CD4-positive, alpha-beta T cell treated with Interleukin-15 for 4 hours (primary cell): ENCODE results near the gene NFKB2.

ENCODE experiments used
- DNase-seq: peaks from one replicate; pipeline ENCODE4 v3.0.0-alpha.2; 2020; ENCODE audit warnings: low spot score

Gene NFKB2

DNA sequence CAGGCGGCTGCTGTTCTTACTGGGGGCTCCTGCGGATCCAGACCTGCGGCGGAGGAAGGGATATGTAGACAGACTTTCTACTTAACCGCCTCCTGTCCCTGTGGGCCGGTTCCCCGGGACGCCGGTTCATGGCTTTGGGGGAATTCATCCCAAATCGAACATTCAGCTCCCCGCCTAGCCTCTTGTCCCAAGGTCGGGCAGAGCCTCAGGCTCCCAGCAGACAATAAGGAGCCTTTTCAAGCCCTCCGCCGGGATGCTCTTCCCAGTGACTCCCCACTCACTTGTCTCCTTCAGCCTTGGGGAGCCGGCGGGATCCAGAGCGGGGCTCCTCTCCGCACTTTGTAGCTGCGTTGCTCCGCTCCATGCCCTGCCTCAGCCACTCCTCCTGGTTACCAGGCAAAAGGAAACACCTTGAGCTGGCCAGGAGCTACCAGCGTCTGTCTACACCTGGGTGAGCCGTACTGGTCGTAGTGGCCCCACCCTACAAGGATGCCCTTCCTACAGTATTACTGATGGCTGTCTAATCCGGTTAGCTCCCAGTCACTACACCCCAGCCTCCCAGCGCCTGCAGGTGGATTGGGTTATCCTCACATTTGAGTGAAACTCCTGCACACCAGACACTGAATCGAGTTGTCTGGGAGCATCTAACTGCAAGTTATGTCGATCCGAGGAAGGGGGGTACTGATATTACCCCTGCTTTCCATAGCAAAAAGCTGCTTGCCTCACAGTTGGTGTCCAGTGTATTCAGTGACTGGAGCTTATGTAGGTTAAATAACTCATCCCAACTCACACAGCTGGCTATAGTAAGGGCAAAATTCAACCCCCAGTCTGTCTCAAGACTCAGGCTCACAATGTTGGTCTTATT is 55.8 kb downstream of the NFKB2 start, which contains the start of gene C10orf95:
Gene C10orf95 (minus strand): TSS at position 439 of the 865 bp plus-strand sequence. CDS start 450 bp downstream, outside the sequence.
- DNase-seq, result no peak
